Activated CD4-positive, alpha-beta T cell treated with anti-CD3 and anti-CD28 coated beads, Interleukin-10, Interleukin-2, amounts not matched to agents 100 ng/mL and 50 ng/mL, durations not matched to agents 16 hours and 8 hours (primary cell): ENCODE measurements around the gene FAM24B.
"Not testable (repeated sequence)": the region's sequence is repeated elsewhere in the genome, so short reads cannot be mapped to it uniquely, and the experiment has no call there.

Source experiments
- DNase-seq: peaks from one replicate; pipeline ENCODE4 v3.0.0-alpha.2; 2020

The FAM24B gene, protein sequence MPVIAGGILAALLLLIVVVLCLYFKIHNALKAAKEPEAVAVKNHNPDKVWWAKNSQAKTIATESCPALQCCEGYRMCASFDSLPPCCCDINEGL

GRCh38 chr10:122879339-122880273, at the start of gene FAM24B:
Gene FAM24B, minus strand, starts transcription at chr10:122879581. Its CDS starts 29,066 bp downstream, at chr10:122850515.
- DNase-seq, result peak; percentile 97

- DNase-seq, result no peak
These were observed 36.3 kb upstream of the FAM24B start for GRCh38 chr10:122915700-122916099.

DNA sequence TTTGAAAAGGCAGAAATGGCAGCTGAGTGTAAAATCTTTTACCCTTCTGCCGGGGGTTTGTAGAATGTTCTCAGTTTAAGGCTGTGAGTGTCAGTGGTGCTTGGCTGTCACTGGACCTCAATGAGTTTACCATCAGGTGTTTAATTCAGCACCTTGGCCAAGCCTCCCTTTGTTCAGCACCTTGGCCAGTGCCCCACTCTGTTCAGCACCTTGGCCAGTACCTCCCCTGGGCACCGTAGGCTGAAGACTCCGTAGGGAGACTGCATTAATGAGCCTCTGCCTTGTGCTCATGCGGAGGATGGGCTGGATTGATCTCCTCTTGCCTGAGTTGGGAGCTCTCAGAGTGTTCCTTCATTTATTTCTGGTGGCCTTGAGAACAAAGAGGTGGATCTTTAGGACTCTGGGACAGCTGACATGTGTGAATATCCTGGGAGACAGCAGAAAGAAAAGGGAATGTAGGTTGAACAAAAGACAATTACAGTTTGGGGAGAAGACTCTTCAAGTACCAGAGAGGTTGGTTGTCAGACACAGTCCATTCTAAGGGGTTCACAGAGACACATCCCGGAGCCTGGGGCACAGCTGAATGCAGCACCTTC, 32.6 kb upstream of the FAM24B start:
- DNase-seq, result peak; percentile 38

GRCh38 chr10:122910310-122910709, 30.9 kb upstream of the FAM24B start, which contains the start of gene FAM24A:
Gene FAM24A, plus strand, starts transcription at chr10:122910610. Its CDS starts 1,025 bp downstream, at chr10:122911635.
- no peak for DNase-seq

GRCh38 chr10:122903861-122904260, 24.5 kb upstream of the FAM24B start:
- not testable (repeated sequence) for DNase-seq

- DNase-seq, result no peak
These were observed 15.0 kb upstream of the FAM24B start for GRCh38 chr10:122894261-122894944.

- DNase-seq, result no peak
These were observed 4.8 kb upstream of the FAM24B start for GRCh38 chr10:122884166-122884565.

DNA sequence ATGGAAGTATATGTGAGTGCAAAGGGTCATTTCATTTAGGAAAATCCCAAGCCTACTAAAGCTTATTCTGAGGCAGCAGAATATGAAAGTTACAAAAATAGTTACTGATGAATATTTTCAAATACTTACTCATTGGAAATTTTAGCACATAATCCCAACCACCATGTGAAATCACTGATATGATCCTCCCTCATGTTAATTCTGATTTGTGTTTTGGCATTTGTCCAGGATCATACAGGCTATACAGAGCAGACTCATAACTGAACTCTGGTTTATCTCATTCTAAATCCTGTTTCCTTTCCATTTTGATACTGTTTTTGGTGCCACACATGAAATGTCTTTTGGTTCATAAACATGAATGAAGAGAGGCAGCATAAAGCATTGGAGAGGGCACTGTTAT, 3.4 kb upstream of the FAM24B start:
- peak; percentile 49 for DNase-seq

DNA sequence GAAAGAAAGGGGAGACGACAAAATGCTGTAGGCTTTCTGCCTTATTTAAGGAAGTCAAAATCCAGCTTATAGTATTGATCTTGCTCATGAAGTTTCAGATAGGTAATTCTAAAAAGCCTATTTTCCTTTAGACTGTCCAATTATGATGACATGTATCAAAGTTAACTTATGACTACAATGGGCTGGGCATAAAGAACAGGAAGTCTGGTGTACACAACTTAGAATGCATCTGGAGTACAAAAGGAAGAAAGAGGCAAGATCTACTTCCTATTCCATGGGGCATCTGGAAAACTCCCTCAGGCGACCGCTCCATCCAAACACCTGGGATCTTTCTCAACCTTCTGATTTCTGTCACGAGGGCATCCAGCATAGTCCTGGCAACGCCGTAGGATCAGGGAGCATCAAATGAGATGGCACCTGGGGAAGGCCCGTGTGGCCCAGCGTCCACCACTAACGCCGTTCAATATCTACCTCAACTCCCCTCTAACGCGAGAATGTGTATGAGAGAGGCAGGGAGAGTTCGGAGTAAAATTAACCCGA, 512 bp downstream of the FAM24B start:
- peak; percentile 55 for DNase-seq

DNA sequence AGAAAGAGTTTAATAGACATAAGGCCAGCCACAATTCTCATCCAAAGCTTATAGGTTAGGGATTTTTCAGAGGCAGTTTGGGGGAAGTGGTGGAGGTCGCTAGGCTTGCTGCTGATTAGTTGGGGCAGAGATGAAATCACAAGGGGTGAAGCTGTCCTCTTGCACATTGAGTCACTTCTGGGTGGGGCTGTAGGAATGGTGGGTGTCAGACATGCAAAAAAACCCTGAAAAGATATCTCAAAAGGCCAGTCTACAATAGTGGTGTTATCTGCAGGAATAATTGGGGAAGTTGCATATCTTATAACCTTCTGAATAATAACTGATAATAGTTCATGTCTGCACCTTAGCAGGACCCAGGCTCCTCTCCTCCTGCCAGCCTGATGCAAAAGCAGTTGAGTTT, 2.1 kb downstream of the FAM24B start:
- peak; percentile 27 for DNase-seq

DNA sequence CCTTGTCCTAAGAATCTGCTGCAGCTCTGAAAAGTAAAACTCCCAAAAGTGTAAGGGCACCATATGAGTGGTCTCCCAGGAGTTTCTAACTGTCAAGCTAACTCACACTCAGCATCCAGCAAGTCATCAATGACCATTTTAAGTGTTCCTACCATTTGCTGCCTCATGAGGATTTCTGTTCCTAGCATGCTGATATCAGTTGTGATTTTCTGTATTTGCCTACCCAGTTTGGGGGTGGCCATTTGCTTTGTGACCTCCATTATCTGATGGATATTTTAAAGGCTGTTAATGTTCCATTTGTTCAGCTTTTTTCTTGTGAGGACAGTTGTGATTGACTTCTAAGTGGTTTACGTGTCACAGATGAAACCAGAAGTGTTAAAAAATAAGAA, 2.9 kb downstream of the FAM24B start:
- DNase-seq, result no peak

GRCh38 chr10:122875843-122876466, 3.4 kb downstream of the FAM24B start:
- no peak for DNase-seq

DNA sequence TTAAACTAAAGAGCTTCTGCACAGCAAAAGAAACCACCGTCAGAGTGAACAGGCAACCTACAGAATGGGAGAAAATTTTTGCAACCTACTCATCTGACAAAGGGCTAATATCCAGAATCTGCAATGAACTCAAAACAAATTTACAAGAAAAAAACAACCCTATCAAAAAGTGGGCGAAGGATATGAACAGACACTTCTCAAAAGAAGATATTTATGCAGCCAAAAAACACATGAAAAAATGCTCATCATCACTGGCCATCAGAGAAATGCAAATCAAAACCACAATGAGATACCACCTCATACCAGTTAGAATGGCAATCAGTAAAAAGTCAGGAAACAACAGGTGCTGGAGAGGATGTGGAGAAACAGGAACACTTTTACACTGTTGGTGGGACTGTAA, 7.4 kb downstream of the FAM24B start:
- not testable (repeated sequence) for DNase-seq

DNA sequence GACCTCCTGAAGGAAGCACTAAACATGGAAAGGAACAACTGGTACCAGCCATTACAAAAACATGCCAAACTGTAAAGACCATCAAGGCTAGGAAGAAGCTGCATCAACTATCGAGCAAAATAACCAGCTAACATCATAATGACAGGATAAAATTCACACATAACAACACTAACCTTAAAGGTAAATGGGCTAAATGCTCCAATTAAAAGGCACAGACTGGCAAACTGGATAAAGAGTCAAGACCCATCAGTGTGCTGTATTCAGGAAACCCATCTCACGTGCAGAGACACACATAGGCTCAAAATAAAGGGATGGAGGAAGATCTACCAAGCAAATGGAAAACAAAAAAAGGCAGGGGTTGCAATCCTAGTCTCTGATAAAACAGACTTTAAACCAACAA, 10.6 kb downstream of the FAM24B start:
- DNase-seq, result not testable (repeated sequence)

- not testable (repeated sequence) for DNase-seq
These were observed 12.5 kb downstream of the FAM24B start for GRCh38 chr10:122866757-122867482.

GRCh38 chr10:122864901-122865300, 14.5 kb downstream of the FAM24B start:
- DNase-seq, result no peak

- no peak for DNase-seq
These were observed 15.2 kb downstream of the FAM24B start for GRCh38 chr10:122864194-122864592.

DNA sequence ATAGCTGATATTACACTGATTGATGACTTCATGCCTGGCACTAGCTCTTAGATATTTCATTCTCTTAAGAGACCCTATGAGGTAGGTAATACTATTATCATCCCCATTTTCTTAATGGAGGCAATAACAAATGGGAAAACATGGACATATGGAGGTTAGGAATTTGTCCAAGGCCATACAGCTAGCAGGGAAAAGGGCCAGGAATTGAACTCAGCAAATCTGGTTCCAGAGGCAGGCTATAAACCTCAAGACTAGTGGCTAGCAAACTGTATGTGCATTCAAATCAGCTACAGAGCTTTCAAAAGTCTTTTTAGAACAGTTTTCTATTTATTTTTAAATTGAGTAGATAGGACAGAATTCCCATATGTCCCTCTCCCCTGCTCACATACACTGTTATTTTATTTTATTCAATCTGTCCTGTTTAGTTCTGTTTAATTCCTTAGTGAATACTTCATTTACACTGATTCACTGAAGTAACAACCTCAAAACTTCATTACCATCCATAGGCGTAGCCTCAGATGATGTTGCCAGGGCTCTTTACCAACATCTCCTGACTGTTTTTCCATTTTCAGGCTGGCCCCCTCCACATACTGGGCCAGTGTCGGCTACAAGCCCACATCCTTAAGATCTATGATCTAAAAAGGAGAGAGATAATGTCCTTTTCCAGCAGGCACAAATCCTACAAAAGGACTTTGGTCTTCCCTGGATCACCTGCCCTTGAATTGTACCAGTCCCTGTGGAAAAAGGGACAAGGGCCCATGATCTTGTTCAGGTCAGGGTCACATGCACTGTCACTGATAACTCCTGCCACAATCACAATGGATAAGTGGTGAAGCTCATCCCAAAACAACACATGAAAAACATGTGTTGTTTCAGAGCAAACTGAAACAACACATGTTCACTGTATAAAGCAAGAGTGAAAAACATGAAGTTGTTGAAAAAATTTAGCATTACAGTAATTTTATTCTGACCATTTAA, 15.9 kb downstream of the FAM24B start:
- DNase-seq, result no peak

DNA sequence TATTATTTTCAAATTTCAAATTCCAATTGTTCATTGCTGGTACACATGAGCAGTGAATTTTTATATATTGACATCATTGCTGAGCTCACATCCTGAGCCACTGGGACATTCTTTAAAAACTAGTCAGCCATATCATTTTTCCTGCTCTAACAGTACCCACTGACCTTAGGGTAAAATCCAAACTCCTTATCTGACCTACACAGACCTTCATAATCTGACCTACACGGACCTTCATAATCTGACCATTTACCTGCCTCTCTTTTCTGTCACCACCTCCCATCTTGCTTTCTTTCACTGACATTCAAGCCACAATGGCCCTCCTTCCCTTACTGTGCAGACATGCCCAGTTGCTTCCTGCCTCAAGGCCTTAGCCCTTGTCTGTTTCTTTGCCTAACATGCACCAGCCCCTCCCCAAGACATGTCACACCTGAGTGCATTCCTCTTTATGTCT, 17.6 kb downstream of the FAM24B start:
- no peak for DNase-seq

DNA sequence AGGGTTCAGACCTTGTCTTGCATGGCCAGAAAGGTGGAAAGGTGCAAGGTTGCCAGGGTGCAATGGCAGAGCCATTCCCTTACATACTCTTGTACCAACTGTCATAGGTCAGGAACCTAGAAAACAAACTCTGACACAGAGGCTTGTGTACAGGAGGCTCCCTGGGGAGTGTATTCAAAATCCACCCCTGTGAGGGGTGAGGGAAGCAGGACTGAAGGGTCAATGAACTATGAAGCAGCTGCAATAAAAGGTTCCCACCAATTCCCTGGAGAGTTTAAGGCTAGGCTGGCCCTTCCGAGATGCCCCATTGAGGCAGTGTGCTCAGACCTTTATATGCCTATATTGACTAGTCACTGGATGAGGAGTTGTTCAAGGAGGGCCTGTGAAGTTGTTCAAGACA, 19.9 kb downstream of the FAM24B start:
- DNase-seq, result no peak
